Calu3 (cell line): Measurements from ENCODE around the gene ABHD17A. TPM values are rescaled to one million over a fixed set of nuclear protein-coding genes. Genes with fewer than 3 reads are reported as not detected.

Experiments used
- BruUV-seq: library from RNA; stranded (reverse); fragments of 400-500 nt; replicated peaks from 2 replicates; lab custom pipeline; 2021; lab: Mats Ljungman, UMichigan
- CTCF ChIA-PET: fragments of 300-600 bp; sonication (Branson Sonifier 250); formaldehyde crosslinking; loops from one replicate; lab custom pipeline; 2022; ENCODE audit warnings: antibody characterized with exemption; lab: Charles Lee
- DNase-seq: peaks from one replicate; pipeline ENCODE4 v3.0.0; 2022
- H3K27ac Mint-ChIP-seq: one replicate; pipeline ENCODE4 v1.8.0; 2022; ENCODE audit warnings: mixed read lengths; ENCODE audit not compliant: unreplicated experiment
- H3K27me3 Mint-ChIP-seq: one replicate; pipeline ENCODE4 v1.8.0; 2022; ENCODE audit warnings: mixed read lengths; ENCODE audit not compliant: unreplicated experiment
- H3K36me3 Mint-ChIP-seq: one replicate; pipeline ENCODE4 v1.8.0; 2022; ENCODE audit warnings: mild to moderate bottlenecking, moderate library complexity, mixed read lengths; ENCODE audit not compliant: insufficient read depth, unreplicated experiment
- H3K4me1 Mint-ChIP-seq: one replicate; pipeline ENCODE4 v1.8.0; 2022; ENCODE audit warnings: mild to moderate bottlenecking, low read depth, mixed read lengths; ENCODE audit not compliant: unreplicated experiment
- H3K4me3 Mint-ChIP-seq: one replicate; pipeline ENCODE4 v1.8.0; 2022; ENCODE audit warnings: mild to moderate bottlenecking, low read depth, moderate library complexity, mixed read lengths; ENCODE audit not compliant: unreplicated experiment
- H3K9me3 Mint-ChIP-seq: one replicate; pipeline ENCODE4 v1.8.0; 2022; ENCODE audit warnings: low read depth, mixed read lengths; ENCODE audit not compliant: unreplicated experiment
- CTCF ChIP-seq: fragments of 200-600 bp; IDR thresholded peaks from one replicate; pipeline ENCODE4 v1.8.0; 2022; ENCODE audit warnings: antibody characterized with exemption; ENCODE audit not compliant: unreplicated experiment
- intact Hi-C: fragments of 100-400 bp; cut with micrococcal nuclease; formaldehyde crosslinking; loops from one replicate; pipeline ENCODE4 v1.10.0; 2022; ENCODE audit not compliant: unreplicated experiment
- total RNA-seq: library from RNA; stranded (reverse); gene quantifications from 2 replicates; pipeline ENCODE4 v1.2.3, GENCODE V29; 2022

The ABHD17A gene
- total RNA-seq, 1 experiment from 2014 or later: 35.2 TPM

- no peaks in the 10 kb centered on the region for H3K4me1 Mint-ChIP-seq
- intact Hi-C loops: no loop called here
- BruUV-seq: no TSS peak
- H3K27me3 Mint-ChIP-seq: no peaks in the 10 kb centered on the region
- H3K9me3 Mint-ChIP-seq: no peaks in the 10 kb centered on the region
- H3K4me3 Mint-ChIP-seq: no peak overlapping the region
- CTCF ChIA-PET: interaction anchor here (0.6 to 1.4 kb wide), 2 partner anchors 11 to 196 kb away, joined by 4 to 5 read pairs; no protein-coding TSS in a partner anchor
- no peak for DNase-seq
- TF ChIP-seq CTCF: no peak
- peaks cover 8% of the 10 kb centered on the region for H3K36me3 Mint-ChIP-seq
- H3K27ac Mint-ChIP-seq: no peak overlapping the region
Observed at GRCh38 chr19:1836458-1837221, 48.7 kb downstream of the ABHD17A start.

- CTCF ChIA-PET: no interaction called here
- BruUV-seq: no TSS peak
- Mint-ChIP-seq H3K4me3 (no peak overlapping the region), H3K27me3 (no peaks in the 10 kb centered on the region), H3K4me1 (no peaks in the 10 kb centered on the region), H3K9me3 (no peaks in the 10 kb centered on the region), H3K27ac (no peak overlapping the region), H3K36me3 (peaks cover 12% of the 10 kb centered on the region)
- intact Hi-C loops: no loop called here
- no peak for TF ChIP-seq CTCF
- no peak for DNase-seq
Observed at GRCh38 chr19:1833540-1833939, 51.8 kb downstream of the ABHD17A start.

- no TSS peak for BruUV-seq
- Mint-ChIP-seq H3K27me3 (no peaks in the 10 kb centered on the region), H3K36me3 (peaks cover 17% of the 10 kb centered on the region), H3K27ac (no peak overlapping the region), H3K4me3 (no peak overlapping the region), H3K4me1 (no peaks in the 10 kb centered on the region), H3K9me3 (no peaks in the 10 kb centered on the region)
- no peak for DNase-seq
- intact Hi-C loops: no loop called here
- CTCF ChIA-PET: no interaction called here
- no peak for TF ChIP-seq CTCF
Observed at GRCh38 chr19:1832046-1832663, 53.1 kb downstream of the ABHD17A start.

- CTCF ChIA-PET: no interaction called here
- peaks cover 22% of the 10 kb centered on the region for H3K36me3 Mint-ChIP-seq
Observed at GRCh38 chr19:1830978-1831377, 54.3 kb downstream of the ABHD17A start.

More at GRCh38 chr19:1830978-1831377, 54.3 kb downstream of the ABHD17A start:
- TF ChIP-seq CTCF: no peak
- Mint-ChIP-seq H3K4me3 (no peak overlapping the region), H3K27me3 (no peaks in the 10 kb centered on the region), H3K9me3 (no peaks in the 10 kb centered on the region), H3K4me1 (no peaks in the 10 kb centered on the region), H3K27ac (no peak overlapping the region)
- DNase-seq: no peak
- intact Hi-C loops: no loop called here
- BruUV-seq: no TSS peak
